WTC11 (cell line): ENCODE results near the gene UQCC2. TPM values are rescaled to one million over a fixed set of nuclear protein-coding genes. Genes with fewer than 3 reads are reported as not detected.

Experiments
- ATAC-seq: fragments of 200-7000 bp; cut with Tn5 transposase; 2 replicates; pipeline ENCODE4 v1.10.0; 2021; ENCODE audit warnings: mild to moderate bottlenecking, moderate library complexity
- CTCF ChIA-PET: fragments of 300-600 bp; sonication (Branson Sonifier 250); formaldehyde crosslinking; loops from one replicate; lab custom pipeline; 2021; ENCODE audit warnings: antibody characterized with exemption; lab: Charles Lee
- POLR2A ChIA-PET: fragments of 350-600 bp; sonication (Branson Sonifier 250); formaldehyde crosslinking; loops from one replicate; lab custom pipeline; 2021; ENCODE audit warnings: antibody characterized with exemption; lab: Charles Lee
- DNase-seq: peaks from one replicate; pipeline ENCODE4 v3.0.0; 2021; ENCODE audit warnings: low spot score
- H3K27ac Mint-ChIP-seq: 2 replicates; pipeline ENCODE4 v1.8.0; 2021; ENCODE audit warnings: mixed read lengths
- H3K27me3 Mint-ChIP-seq: 2 replicates; pipeline ENCODE4 v1.8.0; 2021; ENCODE audit warnings: low read depth, mild to moderate bottlenecking, moderate library complexity, mixed read lengths
- H3K36me3 Mint-ChIP-seq: 2 replicates; pipeline ENCODE4 v1.8.0; 2021; ENCODE audit warnings: mixed read lengths
- H3K4me1 Mint-ChIP-seq: 2 replicates; pipeline ENCODE4 v1.8.0; 2022; ENCODE audit warnings: mixed read lengths
- H3K4me3 Mint-ChIP-seq: 2 replicates; pipeline ENCODE4 v1.8.0; 2021; ENCODE audit warnings: mild to moderate bottlenecking, moderate library complexity, mixed read lengths
- H3K9me3 Mint-ChIP-seq: 2 replicates; pipeline ENCODE4 v1.8.0; 2021; ENCODE audit warnings: mixed read lengths
- AFF4 ChIP-seq: sonication (generic); formaldehyde crosslinking; IDR thresholded peaks from 2 replicates; pipeline ENCODE4 v1.8.1; 2023; ENCODE audit warnings: mild to moderate bottlenecking, missing genetic modification reagents, borderline replicate concordance
- ARID4B ChIP-seq: sonication (generic); formaldehyde crosslinking; IDR thresholded peaks from 2 replicates; pipeline ENCODE4 v1.8.0; 2023; ENCODE audit warnings: missing genetic modification reagents, mild to moderate bottlenecking, borderline replicate concordance
- ATF3 ChIP-seq: sonication (generic); formaldehyde crosslinking; conservative IDR thresholded peaks from 2 replicates; pipeline ENCODE4 v1.8.1; 2022; ENCODE audit warnings: mild to moderate bottlenecking, missing genetic modification reagents
- CREM ChIP-seq: sonication (generic); formaldehyde crosslinking; IDR thresholded peaks from 2 replicates; pipeline ENCODE4 v1.8.1; 2022; ENCODE audit warnings: mild to moderate bottlenecking, missing genetic modification reagents, moderate library complexity
- ELF4 ChIP-seq: sonication (generic); formaldehyde crosslinking; IDR thresholded peaks from 2 replicates; pipeline ENCODE4 v1.8.1; 2022; ENCODE audit warnings: low read depth, mild to moderate bottlenecking, moderate library complexity, missing genetic modification reagents
- ESRRA ChIP-seq: sonication (generic); formaldehyde crosslinking; IDR thresholded peaks from 2 replicates; pipeline ENCODE4 v1.8.1; 2022; ENCODE audit warnings: mild to moderate bottlenecking, missing genetic modification reagents, borderline replicate concordance
- ETV6 ChIP-seq: sonication (generic); formaldehyde crosslinking; IDR thresholded peaks from 2 replicates; pipeline ENCODE4 v1.8.1; 2022; ENCODE audit warnings: mild to moderate bottlenecking, missing genetic modification reagents
- IRF2 ChIP-seq: sonication (generic); formaldehyde crosslinking; IDR thresholded peaks from 2 replicates; pipeline ENCODE4 v1.8.0; 2022; ENCODE audit warnings: low read depth, missing genetic modification reagents, borderline replicate concordance
- MLX ChIP-seq: sonication (generic); formaldehyde crosslinking; IDR thresholded peaks from 2 replicates; pipeline ENCODE4 v1.8.1; 2023; ENCODE audit warnings: mild to moderate bottlenecking, missing genetic modification reagents, moderate library complexity
- MYBL2 ChIP-seq: sonication (generic); formaldehyde crosslinking; IDR thresholded peaks from 2 replicates; pipeline ENCODE4 v1.8.1; 2023; ENCODE audit warnings: mild to moderate bottlenecking, moderate library complexity, missing genetic modification reagents
- NFYB ChIP-seq: sonication (generic); formaldehyde crosslinking; conservative IDR thresholded peaks from 2 replicates; pipeline ENCODE4 v1.8.0; 2022; ENCODE audit warnings: low read depth, missing genetic modification reagents
- NR1H2 ChIP-seq: sonication (generic); formaldehyde crosslinking; IDR thresholded peaks from 2 replicates; pipeline ENCODE4 v1.9.0; 2021; ENCODE audit warnings: mild to moderate bottlenecking, moderate library complexity, missing genetic modification reagents
- NR3C1 ChIP-seq: sonication (generic); formaldehyde crosslinking; conservative IDR thresholded peaks from 2 replicates; pipeline ENCODE4 v1.8.1; 2023; ENCODE audit warnings: low read depth, mild to moderate bottlenecking, missing genetic modification reagents
- SMAD4 ChIP-seq: sonication (generic); formaldehyde crosslinking; IDR thresholded peaks from 2 replicates; pipeline ENCODE4 v1.8.0; 2022; ENCODE audit warnings: mild to moderate bottlenecking, missing genetic modification reagents
- ZNF121 ChIP-seq: sonication (generic); formaldehyde crosslinking; IDR thresholded peaks from 2 replicates; pipeline ENCODE4 v1.8.0; 2023; ENCODE audit warnings: missing genetic modification reagents
- ZNF219 ChIP-seq: sonication (generic); formaldehyde crosslinking; IDR thresholded peaks from 2 replicates; pipeline ENCODE4 v1.8.0; 2023; ENCODE audit warnings: missing genetic modification reagents, mild to moderate bottlenecking, borderline replicate concordance
- ZNF396 ChIP-seq: fragments of 250-450 bp; sonication (Bioruptor Pico); IDR thresholded peaks from 2 replicates; pipeline ENCODE4 v1.8.0; 2021; ENCODE audit warnings: mild to moderate bottlenecking, moderate library complexity, borderline replicate concordance
- ZNF425 ChIP-seq: fragments of 250-450 bp; sonication (Bioruptor Pico); conservative IDR thresholded peaks from 2 replicates; pipeline ENCODE4 v1.9.0; 2021; ENCODE audit warnings: mild to moderate bottlenecking
- total RNA-seq: library from RNA; stranded (reverse); gene quantifications from 3 replicates; pipeline ENCODE4 v1.2.3, GENCODE V29; 2021

Gene UQCC2
- total RNA-seq, 1 experiment from 2014 or later: 65.8 TPM

- no peak for TF ChIP-seq AFF4
- no peak for TF ChIP-seq ZNF121 (CRISPR knock-in tag)
- no peak for TF ChIP-seq MYBL2 (CRISPR knock-in tag)
- no peak for TF ChIP-seq ESRRA (CRISPR knock-in tag)
- TF ChIP-seq NFYB (CRISPR knock-in tag): no peak
Observed at GRCh38 chr6:33667072-33667471, 44.4 kb downstream of the UQCC2 start (continued).

GRCh38 chr6:33665957-33666356 lies 45.5 kb downstream of the UQCC2 start:
- CTCF ChIA-PET: interaction anchor here (0.5 to 3.2 kb wide), 15 partner anchors 10 to 86 kb away, joined by 3 to 14 read pairs (median 5); partner anchors contain the start of genes BAK1 and UQCC2
- TF ChIP-seq ZNF121 (CRISPR knock-in tag): no peak
- no peak for TF ChIP-seq ZNF425
- TF ChIP-seq IRF2: no peak
- TF ChIP-seq NR3C1: no peak
- TF ChIP-seq, all 79 proteins: peak for 0
- Mint-ChIP-seq H3K4me1 (no peaks in the 10 kb centered on the region), H3K4me3 (no peak overlapping the region), H3K9me3 (no peaks in the 10 kb centered on the region), H3K36me3 (peaks cover 19% of the 10 kb centered on the region), H3K27ac (no peak overlapping the region), H3K27me3 (no peaks in the 10 kb centered on the region)
- no peak for DNase-seq
- POLR2A ChIA-PET: no interaction called here
- ATAC-seq: peak; percentile 30; the same call in 1 of the 2 replicates

- no peak for ATAC-seq
- Mint-ChIP-seq H3K27me3 (no peaks in the 10 kb centered on the region), H3K9me3 (no peaks in the 10 kb centered on the region), H3K4me3 (no peak overlapping the region), H3K27ac (no peak overlapping the region), H3K36me3 (peaks cover 19% of the 10 kb centered on the region), H3K4me1 (no peaks in the 10 kb centered on the region)
- no peak for DNase-seq
- ChIA-PET POLR2A (no interaction called here), CTCF (interaction anchor here (0.6 to 1.4 kb wide), 2 partner anchors 74 to 563 kb away, joined by 3 to 4 read pairs; no protein-coding TSS in a partner anchor)
- TF ChIP-seq ELF4 (CRISPR knock-in tag) (no peak), ZNF219 (CRISPR knock-in tag) (no peak), SMAD4 (CRISPR knock-in tag) (no peak), ETV6 (CRISPR knock-in tag) (no peak), NR1H2 (CRISPR knock-in tag) (no peak), MLX (no peak), AFF4 (no peak), CREM (no peak), ATF3 (no peak), ZNF396 (CRISPR knock-in tag) (no peak), ARID4B (CRISPR knock-in tag) (no peak)
Observed at GRCh38 chr6:33664506-33665057, 46.9 kb downstream of the UQCC2 start.
